Activated T-cell treated with anti-CD3 and anti-CD28 coated beads for 24 hours (primary cell): Measurements from ENCODE around the gene C11orf54.
"Not testable (repeated sequence)": the region's sequence is repeated elsewhere in the genome, so short reads cannot be mapped to it uniquely, and the experiment has no call there.

Experiments
- DNase-seq: peaks from one replicate; pipeline ENCODE4 v3.0.0-alpha.2; 2020; ENCODE audit warnings: low read depth

Gene C11orf54

GRCh38 chr11:93766504-93766903 lies 25.0 kb downstream of the C11orf54 start:
- no peak for DNase-seq

GRCh38 chr11:93767018-93767417 lies 25.5 kb downstream of the C11orf54 start:
- DNase-seq, result no peak

GRCh38 chr11:93770160-93770559 lies 28.7 kb downstream of the C11orf54 start:
- DNase-seq, result no peak

- no peak for DNase-seq
Observed at GRCh38 chr11:93772123-93772522, 30.7 kb downstream of the C11orf54 start.

GRCh38 chr11:93773045-93773477 lies 31.6 kb downstream of the C11orf54 start:
- DNase-seq, result no peak

GRCh38 chr11:93773601-93774200 lies 32.2 kb downstream of the C11orf54 start:
- DNase-seq, result no peak

- DNase-seq, result not testable (repeated sequence)
Observed at GRCh38 chr11:93774560-93774959, 33.1 kb downstream of the C11orf54 start.

- DNase-seq, result no peak
Observed at GRCh38 chr11:93775289-93775688, 33.8 kb downstream of the C11orf54 start.

- no peak for DNase-seq
Observed at GRCh38 chr11:93783362-93783761, 41.9 kb downstream of the C11orf54 start.

GRCh38 chr11:93783765-93784144 lies 42.3 kb downstream of the C11orf54 start:
- no peak for DNase-seq

GRCh38 chr11:93784145-93784934 lies 42.9 kb downstream of the C11orf54 start, which contains the start of gene MED17:
Gene MED17 (plus strand): TSS chr11:93784282. CDS start chr11:93784514, 232 bp downstream.
- peak; percentile 90 for DNase-seq

- DNase-seq, result peak; percentile 11
Observed at GRCh38 chr11:93784935-93785360, 43.5 kb downstream of the C11orf54 start.

- no peak for DNase-seq
Observed at GRCh38 chr11:93791493-93791892, 50.0 kb downstream of the C11orf54 start.

- no peak for DNase-seq
Observed at GRCh38 chr11:93796441-93797231, 55.2 kb downstream of the C11orf54 start.

GRCh38 chr11:93801366-93801765 lies 59.9 kb downstream of the C11orf54 start:
- no peak for DNase-seq

- DNase-seq, result no peak
Observed at GRCh38 chr11:93804879-93805278, 63.4 kb downstream of the C11orf54 start.

GRCh38 chr11:93807980-93808379 lies 66.5 kb downstream of the C11orf54 start:
- no peak for DNase-seq

- DNase-seq, result no peak
Observed at GRCh38 chr11:93813974-93814373, 72.5 kb downstream of the C11orf54 start.
